NCI-H524 treated with DMSO at 0.1 percent for 48 hours (cell line): Measurements from ENCODE around the gene ZDHHC13.
A peak's percentile ranks its signal among the peaks of the same experiment; 100 is the strongest.
"Not testable (repeated sequence)": the region's sequence is repeated elsewhere in the genome, so short reads cannot be mapped to it uniquely, and the experiment has no call there.

Source experiments
- DNase-seq: peaks from one replicate; lab custom pipeline; 2025; lab: John Stamatoyannopoulos, UW

The ZDHHC13 gene

DNA sequence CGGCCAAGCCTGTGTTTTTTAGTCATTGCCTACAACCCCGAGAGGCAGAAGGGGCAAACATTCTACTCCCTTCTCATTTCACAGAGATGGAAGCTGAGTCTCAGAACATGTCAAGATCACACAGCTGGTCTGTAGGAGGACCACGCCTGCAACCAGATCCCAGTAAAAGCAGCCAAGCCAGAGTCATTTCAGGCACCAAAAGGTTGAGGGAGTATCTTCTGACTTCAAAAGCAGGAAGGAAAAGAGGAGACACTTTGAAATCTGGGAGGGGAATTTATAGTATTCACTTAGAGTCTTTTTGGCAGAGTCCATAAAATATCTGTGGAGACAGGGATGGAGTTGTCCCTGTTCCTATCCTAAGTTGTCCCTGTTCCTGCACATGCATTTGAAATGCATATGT is 17.9 kb upstream of the ZDHHC13 start:
- DNase-seq: no peak

DNA sequence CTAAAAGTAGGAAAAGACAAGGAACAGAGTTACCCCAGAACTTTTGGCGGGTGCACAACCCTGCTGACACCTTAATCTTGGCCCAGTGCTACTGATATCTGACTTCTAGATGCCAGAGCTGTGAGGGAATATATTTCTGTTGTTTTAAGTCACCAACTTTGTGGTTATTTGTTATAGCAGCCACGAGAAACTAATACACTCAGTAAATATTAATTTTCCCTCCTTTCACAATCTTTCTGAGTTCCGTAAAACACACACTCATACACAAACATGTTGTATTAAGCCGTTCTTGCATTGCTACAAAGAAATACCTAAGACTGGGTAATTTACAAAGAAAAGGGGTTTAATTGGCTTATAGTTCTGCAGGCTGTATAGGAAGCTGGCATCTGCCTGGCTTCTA is 16.1 kb upstream of the ZDHHC13 start:
- no peak for DNase-seq

GRCh38 chr11:19101796-19102520 is 15.0 kb upstream of the ZDHHC13 start:
- no peak for DNase-seq

- DNase-seq: no peak
Measured at GRCh38 chr11:19102521-19102900, 14.5 kb upstream of the ZDHHC13 start.

DNA sequence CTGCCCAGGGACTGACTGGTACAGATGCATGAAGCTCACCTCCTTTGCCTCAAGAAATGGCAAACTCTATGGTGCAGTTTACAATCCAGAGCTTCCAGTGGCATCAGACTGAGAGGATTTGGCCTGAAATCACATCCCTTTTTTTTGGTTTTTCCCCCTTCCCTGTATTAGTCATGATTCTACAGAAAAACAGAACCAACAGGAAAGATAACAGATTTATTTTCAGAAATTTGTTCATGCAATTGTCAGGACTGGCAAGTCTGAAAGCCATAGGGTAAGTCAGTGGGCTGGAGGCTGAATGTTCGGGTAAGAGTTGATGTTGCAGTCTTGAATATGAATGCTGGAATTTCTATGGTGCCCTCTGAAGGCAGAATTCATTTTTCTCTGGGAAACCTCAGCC is 12.0 kb upstream of the ZDHHC13 start:
- no peak for DNase-seq

- DNase-seq: no peak
Measured at GRCh38 chr11:19107125-19107524, 9.8 kb upstream of the ZDHHC13 start.

DNA sequence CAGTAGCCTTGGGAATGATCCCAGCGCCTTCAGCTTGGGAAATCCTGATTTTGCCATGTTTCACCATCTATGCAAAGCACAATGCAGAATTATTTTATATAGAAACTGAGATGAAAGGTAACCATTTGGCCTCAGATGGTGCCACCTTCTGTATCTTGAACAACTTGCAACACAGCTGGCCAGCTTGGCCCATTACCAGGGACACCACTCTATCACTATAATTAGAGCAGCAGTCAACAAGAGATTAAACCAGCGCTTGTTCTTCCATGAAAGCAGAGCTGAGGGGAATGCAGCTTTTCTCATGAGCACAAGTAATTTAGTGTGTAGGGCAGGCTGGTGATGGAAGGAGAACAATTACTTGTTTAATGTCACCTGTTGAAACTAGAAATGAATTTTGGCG is 6.7 kb upstream of the ZDHHC13 start:
- DNase-seq: peak; percentile 2

DNA sequence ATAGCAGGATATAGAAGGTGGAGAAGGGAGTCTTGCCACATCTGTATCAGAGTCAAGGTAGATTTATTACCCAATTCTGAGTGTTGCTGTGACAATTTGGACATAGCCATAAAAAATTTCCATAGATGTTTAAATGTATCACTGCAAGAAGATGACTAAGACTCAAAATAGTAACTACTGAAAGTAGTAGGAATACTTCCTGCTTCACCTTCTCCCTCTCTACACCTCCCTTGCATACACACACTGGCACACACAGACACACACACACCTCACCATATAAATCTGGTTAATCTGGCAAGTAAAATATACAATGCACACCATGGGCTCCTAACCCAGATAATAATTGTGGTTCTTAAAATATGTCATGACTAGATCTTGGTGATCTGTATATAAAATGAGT is 5.2 kb upstream of the ZDHHC13 start:
- no peak for DNase-seq

GRCh38 chr11:19116276-19116970 is 545 bp upstream of the ZDHHC13 start:
- no peak for DNase-seq

GRCh38 chr11:19117760-19118097 is 761 bp downstream of the ZDHHC13 start:
- no peak for DNase-seq

GRCh38 chr11:19121646-19122045 is 4.7 kb downstream of the ZDHHC13 start:
- no peak for DNase-seq

- DNase-seq: no peak
Measured at GRCh38 chr11:19122960-19123615, 6.1 kb downstream of the ZDHHC13 start.

DNA sequence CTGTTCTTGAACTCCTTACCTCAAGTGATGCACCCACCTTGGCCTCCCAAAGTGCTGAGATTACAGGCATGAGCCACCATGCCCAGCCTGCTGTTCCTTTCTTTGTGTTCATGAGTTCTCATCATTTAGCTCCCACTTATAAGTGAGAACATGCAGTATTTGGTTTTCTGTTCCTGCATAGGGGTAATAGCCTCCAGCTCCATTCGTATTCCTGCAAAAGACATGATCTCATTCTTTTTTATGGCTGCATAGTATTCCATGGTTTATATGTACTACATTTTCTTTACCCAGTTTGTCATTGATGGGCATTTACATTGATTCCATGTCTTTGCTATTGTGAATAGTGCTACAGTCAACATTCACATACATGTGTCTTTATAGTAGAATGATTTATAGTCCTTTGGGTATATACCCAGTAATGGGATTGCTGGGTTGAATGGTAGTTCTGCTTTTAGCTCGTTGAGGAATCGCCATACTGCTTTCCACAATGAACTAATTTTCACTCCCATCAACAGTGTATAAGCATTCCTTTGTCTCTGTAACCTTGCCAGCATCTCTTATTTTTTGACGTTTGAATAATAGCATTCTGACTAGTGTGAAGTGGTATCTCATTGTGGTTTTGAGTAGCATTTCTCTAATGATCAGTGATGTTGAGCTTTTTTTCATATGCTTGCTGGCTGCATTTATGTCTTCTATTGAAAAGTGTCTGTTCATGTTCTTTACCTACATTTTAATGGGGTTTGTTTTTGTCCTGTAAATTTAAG is 9.8 kb downstream of the ZDHHC13 start:
- not testable (repeated sequence) for DNase-seq

GRCh38 chr11:19134004-19134403 is 17.0 kb downstream of the ZDHHC13 start:
- no peak for DNase-seq

DNA sequence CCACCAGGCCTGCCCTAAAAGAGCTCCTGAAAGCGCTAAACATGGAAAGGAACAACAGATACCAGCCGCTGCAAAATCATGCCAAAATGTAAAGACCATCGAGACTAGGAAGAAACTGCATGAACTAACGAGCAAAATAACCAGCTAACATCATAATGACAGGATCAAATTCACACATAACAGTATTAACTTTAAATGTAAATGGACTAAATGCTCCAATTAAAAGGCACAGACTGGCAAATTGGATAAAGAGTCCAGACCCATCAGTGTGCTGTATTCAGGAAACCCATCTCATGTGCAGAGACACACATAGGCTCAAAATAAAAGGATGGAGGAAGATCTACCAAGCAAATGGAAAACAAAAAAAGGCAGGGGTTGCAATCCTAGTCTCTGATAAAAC is 19.9 kb downstream of the ZDHHC13 start:
- not testable (repeated sequence) for DNase-seq

GRCh38 chr11:19145319-19145718 is 28.4 kb downstream of the ZDHHC13 start:
- no peak for DNase-seq

DNA sequence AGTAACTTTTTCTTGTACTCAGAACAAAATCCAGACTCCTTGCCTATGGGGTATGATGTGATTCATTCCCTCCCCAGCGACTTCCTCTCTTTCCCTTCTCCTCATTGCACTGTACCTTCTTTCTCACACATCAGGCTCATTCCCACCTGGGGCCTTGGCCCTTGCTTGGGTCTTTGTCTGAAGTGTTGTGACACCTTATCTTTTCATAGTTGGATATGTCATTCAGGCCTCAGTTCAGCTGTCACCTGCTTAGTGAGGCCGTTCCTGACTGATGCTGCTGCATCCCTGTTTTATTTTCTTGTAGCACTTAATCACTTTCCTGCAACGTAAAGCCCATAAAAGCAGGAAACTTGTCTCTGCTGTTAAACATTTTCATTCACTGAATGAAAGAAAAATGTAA is 39.9 kb downstream of the ZDHHC13 start:
- DNase-seq: no peak

GRCh38 chr11:19160847-19161246 is 43.9 kb downstream of the ZDHHC13 start:
- no peak for DNase-seq

GRCh38 chr11:19161651-19162050 is 44.7 kb downstream of the ZDHHC13 start:
- DNase-seq: no peak

DNA sequence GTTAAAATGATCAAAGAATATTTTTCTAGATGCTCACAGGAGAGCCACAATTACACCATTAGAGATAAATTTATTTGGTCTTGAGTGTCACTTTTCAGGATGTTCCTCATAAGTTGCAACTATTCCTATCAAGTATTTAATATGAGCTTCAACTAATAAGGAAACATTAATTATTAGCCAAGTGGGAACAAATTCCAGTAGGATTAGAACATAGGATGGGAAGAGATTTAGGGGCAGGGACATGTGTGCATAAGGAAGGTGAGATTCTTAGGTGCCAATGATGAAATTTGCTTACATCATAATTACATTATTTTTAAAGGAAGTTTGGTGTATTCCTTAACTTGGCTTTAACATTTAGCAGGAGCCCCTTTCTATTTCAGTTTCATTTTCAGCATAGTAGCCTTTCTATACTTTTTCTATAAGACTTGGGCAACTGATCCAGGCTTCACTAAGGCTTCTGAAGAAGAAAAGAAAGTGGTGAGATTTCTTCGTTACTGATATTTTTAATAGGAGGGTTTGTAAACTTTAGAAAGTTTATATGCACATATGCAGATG is 46.1 kb downstream of the ZDHHC13 start:
- DNase-seq: no peak

- no peak for DNase-seq
Measured at GRCh38 chr11:19163617-19164016, 46.6 kb downstream of the ZDHHC13 start.

DNA sequence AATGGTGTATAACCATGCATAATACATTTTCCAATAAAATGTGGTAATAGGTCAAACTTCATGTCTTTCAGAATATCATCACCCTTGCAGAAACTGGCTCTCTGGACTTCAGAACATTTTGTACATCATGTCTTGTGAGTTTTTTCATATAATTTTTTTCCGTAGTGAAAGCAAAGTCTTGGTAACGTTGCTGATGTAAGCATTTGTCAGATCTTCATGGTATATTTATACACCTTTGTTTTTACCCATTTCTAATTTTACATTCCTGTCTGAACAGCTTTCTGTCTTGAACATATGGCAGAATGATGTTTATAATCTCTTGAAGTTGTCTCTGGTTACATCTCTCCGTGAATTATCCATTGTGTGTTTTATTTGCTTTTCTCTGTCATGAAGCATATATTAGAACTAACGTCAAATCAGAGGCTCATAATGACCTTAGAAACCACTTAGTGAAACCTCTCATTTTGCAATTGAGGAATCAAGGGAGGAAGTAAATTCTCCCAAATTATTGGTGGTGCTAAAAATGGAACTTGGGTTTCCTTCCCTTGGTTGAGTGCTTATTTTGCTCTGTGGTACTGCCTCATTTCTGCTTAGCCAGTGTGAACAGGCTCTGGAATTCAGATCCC is 47.4 kb downstream of the ZDHHC13 start:
- peak; percentile 60 for DNase-seq
